GM13977 (cell line): ENCODE data around the gene CD200R1L.

Experiments used
- DNase-seq: peaks from one replicate; pipeline ENCODE4 v3.0.0; 2012; ENCODE audit warnings: low spot score
- CTCF ChIP-seq: IDR thresholded peaks from 2 replicates; pipeline ENCODE4 v1.5.1; 2012; ENCODE audit warnings: mild to moderate bottlenecking, control low read depth; ENCODE audit not compliant: insufficient read depth; ENCODE audit errors: extremely low read depth, missing control alignments
- in situ Hi-C: fragments of 300-500 bp; cut with MboI; formaldehyde crosslinking; loops from one replicate; pipeline ENCODE4 v1.12.0; 2022; ENCODE audit warnings: low sequenced_read_pairs, low pct_unique_long_range_greater_than_20kb, mixed read lengths, inconsistent platforms; ENCODE audit not compliant: unreplicated experiment

The CD200R1L gene

GRCh38 chr3:112786002-112786590 is 60.6 kb downstream of the CD200R1L start:
- in situ Hi-C loops: no loop called here
- no peak for DNase-seq
- TF ChIP-seq CTCF: no peak

GRCh38 chr3:112785321-112786001 is 61.2 kb downstream of the CD200R1L start:
- DNase-seq: no peak
- in situ Hi-C loops: no loop called here
- no peak for TF ChIP-seq CTCF

DNA sequence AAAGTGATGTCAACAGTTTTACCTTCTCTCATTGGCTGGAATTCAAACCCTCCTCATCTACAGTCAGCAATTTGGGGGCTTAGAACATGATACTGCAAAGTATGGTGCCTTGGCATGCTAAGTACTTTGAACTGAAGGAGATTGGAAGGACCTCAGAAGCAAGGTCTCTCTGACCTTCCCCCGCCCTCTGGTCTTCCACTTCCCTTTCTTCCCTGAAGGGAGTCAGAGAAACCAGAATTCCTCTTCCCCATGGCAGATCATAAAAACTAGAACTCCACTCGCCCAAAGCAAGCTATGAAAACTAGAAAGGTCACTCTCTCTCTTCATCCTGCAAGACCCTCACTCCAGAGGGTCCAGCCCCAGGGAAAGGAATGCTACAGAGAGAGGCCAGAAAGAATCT is 64.2 kb downstream of the CD200R1L start:
- no peak for TF ChIP-seq CTCF
- in situ Hi-C loops: no loop called here
- DNase-seq: no peak

DNA sequence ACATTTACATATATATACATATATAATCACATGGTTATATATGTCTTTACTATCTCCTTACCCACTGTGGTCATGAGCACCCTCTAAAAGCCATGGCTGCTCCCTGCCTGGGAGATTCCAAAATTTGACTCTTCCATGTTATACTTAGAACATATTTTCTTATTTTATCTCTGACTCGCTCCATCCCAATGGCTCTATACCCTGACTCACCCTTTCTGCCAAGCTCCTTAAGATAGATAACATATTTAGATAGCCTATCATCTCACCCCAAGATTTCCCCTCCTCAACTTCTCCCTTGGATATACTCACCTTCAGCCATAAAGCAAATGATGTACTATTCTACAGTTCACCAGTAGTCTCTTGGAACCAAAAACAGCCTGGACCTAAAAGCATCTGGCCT is 65.1 kb downstream of the CD200R1L start:
- no peak for DNase-seq
- TF ChIP-seq CTCF: no peak
- in situ Hi-C loops: no loop called here

- in situ Hi-C loops: no loop called here
- DNase-seq: no peak
- no peak for TF ChIP-seq CTCF
These were observed 66.8 kb downstream of the CD200R1L start for GRCh38 chr3:112779558-112780480.

- DNase-seq: no peak
- TF ChIP-seq CTCF: no peak
- in situ Hi-C loops: no loop called here
These were observed 67.7 kb downstream of the CD200R1L start for GRCh38 chr3:112779011-112779410.
